HG03280 (cell line): ENCODE measurements around the gene CDC6.

Source experiments
- ATAC-seq: cut with Tn5 transposase; IDR thresholded peaks from one replicate; pipeline ENCODE4 v1.9.1; 2021; ENCODE audit warnings: mild to moderate bottlenecking, moderate library complexity; ENCODE audit not compliant: unreplicated experiment

Gene CDC6

GRCh38 chr17:40338941-40339649, 51.4 kb downstream of the CDC6 start:
- ATAC-seq: no peak

DNA sequence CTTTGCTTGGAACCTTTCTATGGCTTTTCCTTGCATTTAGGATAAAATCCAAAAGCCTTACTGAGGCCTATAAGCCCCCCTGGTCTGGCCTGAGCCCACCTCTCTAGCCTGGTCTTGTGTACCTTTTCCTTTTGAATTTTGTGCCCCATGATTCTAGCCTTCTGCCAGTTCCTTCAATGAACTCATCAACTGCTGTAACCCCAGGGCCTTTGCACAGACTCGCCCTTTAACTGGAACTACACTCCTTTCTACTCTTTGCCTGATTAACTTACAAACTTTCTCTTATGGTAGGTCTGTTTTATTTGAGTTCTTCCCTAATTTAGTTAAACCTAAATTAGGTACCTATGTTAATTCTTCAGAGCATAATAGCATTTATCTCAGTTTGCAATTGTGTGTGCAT, 52.6 kb downstream of the CDC6 start:
- ATAC-seq: no peak

GRCh38 chr17:40340880-40341807, 53.5 kb downstream of the CDC6 start:
- ATAC-seq: peak; percentile 67

DNA sequence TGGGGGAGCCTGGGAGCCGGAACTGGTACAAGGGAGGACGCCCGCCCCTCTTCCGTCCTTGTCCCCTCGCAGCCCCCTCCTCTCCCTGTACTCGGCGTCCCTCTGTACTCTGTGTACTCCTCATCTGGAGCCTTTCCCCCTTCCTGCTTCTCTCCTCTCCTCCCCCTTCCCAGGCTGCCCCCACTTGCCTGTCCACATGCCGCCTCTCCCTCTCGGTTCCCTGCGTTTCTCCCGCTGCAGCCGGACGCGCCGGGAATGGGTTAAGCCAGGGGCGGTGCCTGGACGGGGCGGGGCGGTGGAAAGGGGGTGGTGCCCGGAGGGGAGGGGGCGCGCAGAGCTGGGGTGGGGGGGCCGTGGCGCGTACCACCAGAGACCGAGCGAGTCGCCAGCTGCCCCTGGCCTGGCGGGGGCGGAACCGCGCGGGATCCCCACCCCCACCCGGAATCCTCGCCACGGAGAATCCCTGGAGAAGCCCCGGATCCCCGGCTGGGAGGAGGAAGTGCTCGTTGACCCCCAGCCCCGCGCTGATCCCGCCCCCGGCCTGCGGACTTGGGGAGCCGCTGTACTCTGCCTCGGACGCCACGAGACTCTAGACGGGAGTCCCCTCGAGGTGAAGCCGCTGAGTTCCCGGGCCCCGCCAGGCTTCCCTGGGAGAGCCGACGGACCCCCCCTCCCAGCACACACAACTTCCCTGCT, 54.3 kb downstream of the CDC6 start:
- ATAC-seq: no peak

DNA sequence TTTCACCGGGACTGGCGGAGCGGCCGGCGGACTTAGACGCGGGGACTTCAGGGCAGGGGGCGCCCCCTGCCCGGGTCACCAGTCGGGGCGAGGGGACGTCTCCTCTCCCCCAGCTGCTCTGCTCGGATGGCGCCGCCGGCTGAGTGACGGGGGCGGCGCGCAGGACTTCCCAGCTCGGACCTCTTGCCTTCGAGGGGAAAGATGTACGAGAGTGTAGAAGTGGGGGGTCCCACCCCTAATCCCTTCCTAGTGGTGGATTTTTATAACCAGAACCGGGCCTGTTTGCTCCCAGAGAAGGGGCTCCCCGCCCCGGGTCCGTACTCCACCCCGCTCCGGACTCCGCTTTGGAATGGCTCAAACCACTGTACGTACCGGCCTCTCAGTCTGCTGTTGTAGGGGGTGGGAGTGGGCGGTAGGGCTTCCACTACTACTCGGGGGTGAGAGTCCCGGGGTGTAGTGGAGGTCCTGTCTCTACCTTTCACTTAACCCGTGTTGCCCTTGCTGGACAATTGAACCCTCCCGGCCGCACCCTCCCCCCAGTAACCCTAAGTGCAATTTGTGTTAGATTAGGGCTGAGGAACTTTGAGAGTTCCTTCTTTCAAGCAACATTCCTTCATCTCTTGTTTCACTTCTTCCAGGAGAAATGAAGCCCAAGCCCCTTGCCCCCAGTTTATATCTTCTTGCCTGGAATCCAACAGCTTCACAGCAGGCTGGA, 55.0 kb downstream of the CDC6 start:
- ATAC-seq: no peak

- no peak for ATAC-seq
Observed at GRCh38 chr17:40343219-40344119, 55.8 kb downstream of the CDC6 start.

DNA sequence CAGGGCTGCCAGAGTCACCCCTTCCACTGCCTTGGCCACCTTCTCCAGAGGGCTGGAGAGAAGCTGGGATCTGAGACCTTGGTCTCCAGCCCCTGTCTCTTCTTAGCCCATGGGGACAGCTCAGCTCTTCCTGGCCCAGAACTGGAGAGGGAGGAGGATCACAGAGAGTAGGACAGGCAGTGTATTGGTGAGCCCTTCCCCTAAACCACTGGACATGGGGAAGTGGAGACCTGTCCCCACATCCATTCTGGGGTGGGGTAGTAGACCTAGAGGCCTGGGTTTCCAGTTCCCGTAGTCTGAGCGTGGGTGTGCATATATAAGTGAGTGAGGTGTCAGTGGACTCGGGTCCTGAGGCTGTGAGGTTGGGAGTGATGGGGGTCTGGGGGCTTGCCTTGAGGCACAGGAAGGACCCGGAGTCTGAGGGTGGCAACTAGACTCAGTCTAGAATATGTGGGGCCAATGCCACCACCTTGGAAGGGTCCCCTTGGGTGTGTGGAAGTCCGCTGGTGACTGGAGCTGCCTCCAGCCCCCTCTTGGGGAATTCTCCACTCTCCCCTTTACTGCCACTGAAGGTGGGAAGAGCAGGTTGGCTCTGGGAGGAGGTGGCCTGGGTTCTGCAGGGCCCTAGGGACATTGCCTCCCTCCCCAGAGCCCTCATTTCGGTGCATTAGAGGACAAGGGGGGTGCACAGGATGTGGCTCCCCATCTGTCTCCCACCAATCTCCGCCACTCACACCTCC, 56.9 kb downstream of the CDC6 start:
- no peak for ATAC-seq

DNA sequence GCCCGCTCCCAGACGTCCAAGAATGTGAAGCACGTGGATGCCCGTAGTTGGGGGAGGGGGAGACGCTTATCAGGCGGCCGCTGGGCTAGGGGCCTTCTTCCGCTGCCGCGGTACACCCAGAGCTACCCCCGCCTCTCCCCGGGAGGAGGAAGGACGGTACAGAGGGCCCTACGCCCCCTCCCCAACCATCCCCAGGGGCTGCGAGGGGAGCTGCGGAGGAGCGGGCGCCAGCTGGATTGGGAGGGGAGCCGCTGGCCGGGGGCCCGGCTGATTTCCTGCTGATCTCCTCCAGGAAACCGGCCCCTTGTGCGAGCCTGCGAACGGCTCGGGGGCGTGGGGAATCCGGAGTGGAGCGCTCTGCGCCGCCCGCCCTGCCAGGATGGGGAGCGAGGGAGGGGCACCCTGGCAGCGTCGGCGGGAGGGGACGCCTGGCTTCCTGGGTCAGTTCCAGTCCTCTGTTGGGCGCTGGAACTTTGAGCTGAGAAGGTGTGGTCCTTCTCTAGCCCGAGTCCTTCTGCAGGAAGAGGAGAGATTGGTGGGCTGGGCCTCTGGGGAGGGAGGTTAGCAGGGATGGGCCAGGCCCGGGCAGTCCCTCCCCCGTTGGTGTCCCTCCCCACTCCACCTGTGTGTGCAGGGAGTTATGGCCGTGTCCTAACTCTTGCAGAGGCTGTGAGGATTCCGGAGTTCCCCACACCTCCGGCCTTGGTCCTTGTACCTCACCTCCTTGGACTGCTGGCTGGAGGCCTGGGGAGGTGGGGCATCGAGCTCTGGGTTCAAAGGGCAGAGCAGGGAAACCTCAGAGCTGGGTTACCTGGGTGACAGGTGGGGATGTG, 57.7 kb downstream of the CDC6 start:
- ATAC-seq: no peak

DNA sequence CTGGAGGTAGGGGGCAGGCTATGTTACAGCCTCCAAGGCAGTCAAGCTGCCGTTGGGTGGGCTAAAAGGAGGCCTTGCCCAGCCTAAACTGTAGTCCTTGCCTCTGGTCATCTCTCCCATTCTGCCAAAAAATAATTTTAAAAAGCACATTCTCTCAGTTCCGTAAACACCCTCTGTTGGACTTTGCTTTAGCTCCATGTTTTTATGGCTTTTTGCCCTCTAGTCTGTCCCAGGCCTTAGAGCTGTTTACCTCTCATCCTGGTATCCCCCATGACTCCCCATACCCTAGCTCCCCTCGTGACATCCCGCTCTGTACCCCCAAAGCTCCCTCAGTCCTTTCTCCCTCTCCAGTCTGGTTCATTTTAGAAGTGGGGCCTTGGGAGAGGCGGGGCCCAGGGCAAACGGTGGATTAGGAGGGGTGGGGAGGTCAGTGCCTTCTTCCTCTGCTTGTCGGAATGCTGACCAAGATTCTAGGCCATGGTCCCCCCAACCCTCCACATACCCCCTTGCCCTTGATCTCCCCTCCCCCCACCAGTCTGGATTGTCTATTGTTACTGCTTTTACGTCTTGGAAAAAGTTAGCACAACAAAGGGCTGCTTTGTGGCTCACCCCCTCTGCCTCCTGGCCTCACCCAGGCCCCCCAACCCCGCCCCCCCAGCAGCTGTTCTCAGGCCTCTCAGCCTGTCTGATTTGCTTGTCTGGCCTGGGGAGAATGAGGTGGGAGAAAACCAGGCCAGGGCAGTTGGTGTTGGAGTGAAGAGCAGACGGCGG, 58.5 kb downstream of the CDC6 start:
- no peak for ATAC-seq

DNA sequence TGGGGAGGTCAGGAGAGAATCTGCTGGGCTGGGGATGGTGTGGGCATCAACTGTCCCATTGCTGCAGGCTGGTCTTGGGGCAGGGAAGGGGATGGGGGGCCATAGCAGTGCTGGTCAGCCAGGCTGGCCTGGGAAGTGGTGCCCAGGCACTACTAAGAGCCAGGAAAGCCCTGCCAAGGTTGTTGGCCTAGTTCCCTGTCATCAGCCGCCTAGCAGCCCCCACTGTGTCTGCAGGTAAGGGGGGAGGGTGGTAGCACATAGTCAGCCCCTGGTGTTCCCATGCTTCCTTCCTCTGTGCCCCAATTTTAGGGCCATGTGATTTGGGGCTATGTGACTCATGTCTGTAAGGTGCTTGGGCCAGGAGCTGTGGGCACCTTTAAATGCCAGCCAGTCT, 59.1 kb downstream of the CDC6 start:
- no peak for ATAC-seq

- ATAC-seq: no peak
Observed at GRCh38 chr17:40347319-40348135, 59.8 kb downstream of the CDC6 start.

DNA sequence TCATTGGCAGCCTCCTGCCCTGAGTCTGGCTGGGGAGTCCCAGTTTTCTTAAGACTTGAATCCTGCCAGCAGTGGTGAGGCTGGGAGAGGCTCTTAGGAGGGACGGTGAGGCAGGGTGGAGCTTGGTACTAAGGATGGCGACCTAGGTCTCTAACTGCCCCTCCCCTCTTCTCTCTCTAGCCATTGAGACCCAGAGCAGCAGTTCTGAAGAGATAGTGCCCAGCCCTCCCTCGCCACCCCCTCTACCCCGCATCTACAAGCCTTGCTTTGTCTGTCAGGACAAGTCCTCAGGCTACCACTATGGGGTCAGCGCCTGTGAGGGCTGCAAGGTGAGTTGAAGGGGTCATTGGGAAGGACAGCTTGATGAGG, 60.4 kb downstream of the CDC6 start:
- ATAC-seq: no peak

DNA sequence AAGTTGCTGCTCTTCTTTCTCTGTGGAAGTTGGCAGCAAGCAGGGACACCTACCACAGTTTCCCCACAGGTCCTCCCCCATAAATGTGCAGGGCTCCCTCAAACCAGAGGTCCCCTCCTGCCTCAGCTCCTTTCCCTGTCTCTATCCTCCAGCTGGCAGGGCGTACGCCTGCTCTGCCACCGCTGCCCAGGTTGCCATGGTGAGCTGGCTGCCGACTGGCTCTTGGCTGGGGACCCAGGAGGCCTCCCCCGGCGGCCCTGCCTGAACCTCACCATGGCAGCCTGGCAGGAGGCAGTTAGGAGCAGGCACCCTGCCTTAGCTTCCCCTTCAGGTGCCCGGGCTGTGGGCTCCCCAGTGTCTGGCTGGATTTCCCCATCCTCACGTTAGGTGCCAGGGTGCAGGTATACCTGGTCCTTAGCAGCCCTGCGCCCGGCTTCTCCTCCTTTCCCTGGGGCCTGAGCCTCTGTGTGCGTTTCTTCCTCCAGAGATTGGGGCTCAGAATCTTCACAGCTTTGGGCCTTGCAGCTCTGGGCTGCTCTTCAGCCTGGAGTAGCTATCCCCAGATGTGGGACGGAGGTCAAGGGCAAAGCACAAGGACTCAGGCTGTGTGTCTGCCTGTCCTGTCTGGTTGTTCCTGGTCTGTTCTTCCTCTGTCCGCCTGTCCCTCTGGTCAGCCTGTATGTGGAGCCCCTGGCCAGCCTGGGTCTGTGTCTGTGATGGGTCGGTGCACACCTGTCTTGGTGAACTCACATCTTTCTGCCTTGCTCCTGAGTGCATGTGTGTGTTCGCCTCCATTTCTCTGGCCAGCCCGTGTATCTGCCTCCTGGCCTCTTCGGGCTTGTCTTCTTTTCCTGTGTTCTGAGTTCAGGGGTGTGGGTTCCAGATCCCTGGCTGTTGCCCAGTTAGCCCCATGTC, 61.1 kb downstream of the CDC6 start:
- no peak for ATAC-seq

DNA sequence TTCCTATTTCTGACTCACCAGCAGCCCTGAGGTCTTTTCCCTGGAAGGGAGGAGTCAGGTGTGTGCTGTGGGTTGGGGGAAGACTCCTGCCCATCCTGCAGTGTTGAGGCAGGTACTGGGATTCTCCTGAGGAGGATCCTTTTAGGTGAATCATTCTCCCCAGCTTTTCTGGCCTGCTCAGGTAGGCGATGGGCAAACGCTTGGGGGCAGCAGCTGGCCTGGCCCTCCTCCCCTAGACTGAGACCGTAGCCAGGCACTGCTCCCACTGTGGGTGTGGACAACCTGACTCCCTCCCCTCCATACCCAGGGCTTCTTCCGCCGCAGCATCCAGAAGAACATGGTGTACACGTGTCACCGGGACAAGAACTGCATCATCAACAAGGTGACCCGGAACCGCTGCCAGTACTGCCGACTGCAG, 61.8 kb downstream of the CDC6 start:
- ATAC-seq: no peak

GRCh38 chr17:40349895-40350688, 62.4 kb downstream of the CDC6 start:
- no peak for ATAC-seq
